ENCODE measurements around the gene ATXN1L.

Gene ATXN1L

GRCh38 chr16:71848622-71849021 is 2.8 kb downstream of the ATXN1L start (continued):
- TF ChIP-seq TCF4 (CRISPR knock-in tag; IDR thresholded peaks at IDR 0.05; ENCODE audit: borderline replicate concordance) (no peak), PPARA (CRISPR knock-in tag; IDR thresholded peaks at IDR 0.05; ENCODE audit: borderline replicate concordance) (no peak), ISL1 (CRISPR knock-in tag; IDR thresholded peaks at IDR 0.05) (no peak), ZFP30 (CRISPR knock-in tag; IDR thresholded peaks at IDR 0.05) (no peak), OSR1 (CRISPR knock-in tag; IDR thresholded peaks at IDR 0.05) (no peak), ZNF8 (CRISPR knock-in tag; IDR thresholded peaks at IDR 0.05) (no peak), SNAI2 (CRISPR knock-in tag; IDR thresholded peaks at IDR 0.05) (no peak)

- TF ChIP-seq ARNTL (CRISPR knock-in tag; IDR thresholded peaks at IDR 0.05; ENCODE audit: borderline replicate concordance, low read depth) (no peak), ISL1 (CRISPR knock-in tag; IDR thresholded peaks at IDR 0.05) (no peak), CREB5 (CRISPR knock-in tag; IDR thresholded peaks at IDR 0.05; ENCODE audit: low read depth) (no peak), TOX (CRISPR knock-in tag; IDR thresholded peaks at IDR 0.05; ENCODE audit: borderline replicate concordance) (no peak), PPARA (CRISPR knock-in tag; IDR thresholded peaks at IDR 0.05; ENCODE audit: borderline replicate concordance) (no peak), POU6F1 (CRISPR knock-in tag; IDR thresholded peaks at IDR 0.05; ENCODE audit: borderline replicate concordance, low read depth) (no peak), TCF4 (CRISPR knock-in tag; IDR thresholded peaks at IDR 0.05; ENCODE audit: borderline replicate concordance) (no peak), ZFP3 (CRISPR knock-in tag; IDR thresholded peaks at IDR 0.05) (no peak), ZC3H10 (CRISPR knock-in tag; IDR thresholded peaks at IDR 0.05) (no peak)
- no peak for ATAC-seq
These were observed 6.0 kb downstream of the ATXN1L start for GRCh38 chr16:71851746-71852145.

GRCh38 chr16:71852158-71852557 is 6.4 kb downstream of the ATXN1L start:
- no peak for ATAC-seq
- TF ChIP-seq GLIS3 (CRISPR knock-in tag; IDR thresholded peaks at IDR 0.05) (no peak), ARNTL (CRISPR knock-in tag; IDR thresholded peaks at IDR 0.05; ENCODE audit: borderline replicate concordance, low read depth) (no peak), ZC3H10 (CRISPR knock-in tag; IDR thresholded peaks at IDR 0.05) (no peak), CSDC2 (CRISPR knock-in tag; IDR thresholded peaks at IDR 0.05) (no peak), RARB (CRISPR knock-in tag; IDR thresholded peaks at IDR 0.05) (no peak), ISL1 (CRISPR knock-in tag; IDR thresholded peaks at IDR 0.05) (no peak), SNAI2 (CRISPR knock-in tag; IDR thresholded peaks at IDR 0.05) (no peak), ZFP3 (CRISPR knock-in tag; IDR thresholded peaks at IDR 0.05) (no peak), TSHZ2 (CRISPR knock-in tag; IDR thresholded peaks at IDR 0.05) (no peak), ZNF565 (CRISPR knock-in tag; conservative IDR thresholded peaks at IDR 0.05; ENCODE audit: low read depth) (no peak), BACH2 (CRISPR knock-in tag; IDR thresholded peaks at IDR 0.05; ENCODE audit: borderline replicate concordance) (no peak), TCF4 (CRISPR knock-in tag; IDR thresholded peaks at IDR 0.05; ENCODE audit: borderline replicate concordance) (no peak), ESRRG (CRISPR knock-in tag; IDR thresholded peaks at IDR 0.05) (no peak), OSR1 (CRISPR knock-in tag; IDR thresholded peaks at IDR 0.05) (no peak), CSRNP3 (CRISPR knock-in tag; IDR thresholded peaks at IDR 0.05) (no peak), POU6F1 (CRISPR knock-in tag; IDR thresholded peaks at IDR 0.05; ENCODE audit: borderline replicate concordance, low read depth) (no peak)
